K562 (cell line): Measurements from ENCODE around the gene PMM1. TPM values are rescaled to one million over a fixed set of nuclear protein-coding genes. Genes with fewer than 3 reads are reported as not detected.

Experiments
- BCOR ChIP-seq: fragments of 450-650 bp; IDR thresholded peaks from 2 replicates; pipeline ENCODE4 v1.6.1; 2016
- CBFA2T2 ChIP-seq: fragments of 450-650 bp; conservative IDR thresholded peaks from 2 replicates; pipeline ENCODE4 v1.6.1; 2017; ENCODE audit warnings: mild to moderate bottlenecking
- HMBOX1 ChIP-seq: sonication (generic); IDR thresholded peaks from 2 replicates; pipeline ENCODE4 v1.6.1; 2016
- KHSRP ChIP-seq: fragments of 450-650 bp; IDR thresholded peaks from 2 replicates; pipeline ENCODE4 v1.6.1; 2017
- MBD2 ChIP-seq: sonication (generic); IDR thresholded peaks from 2 replicates; pipeline ENCODE4 v1.6.1; 2016; ENCODE audit warnings: low read depth, borderline replicate concordance
- MXI1 ChIP-seq: IDR thresholded peaks from 2 replicates; pipeline ENCODE4 v1.6.1; 2011; ENCODE audit warnings: low read depth, mild to moderate bottlenecking, improper control_type of control experiment, low read length
- MYNN ChIP-seq, 2 experiments: sonication (generic); formaldehyde crosslinking in 1 of 2; IDR thresholded peaks; 2 replicates each; pipeline versions ENCODE4 v1.5.0 to v1.6.1; 2016 to 2020; ENCODE audit warnings: antibody characterized with exemption in 1 of 2, missing genetic modification reagents in 1 of 2
- POLR2G ChIP-seq: fragments of 200-400 bp; formaldehyde crosslinking; IDR thresholded peaks from 2 replicates; pipeline ENCODE4 v1.6.1; 2017; ENCODE audit warnings: low read depth, mild to moderate bottlenecking, antibody characterized with exemption, low read length, moderate library complexity
- RAD21 ChIP-seq, 2 experiments: fragments of 250-450 bp in 1 of 2; fragments of 450-650 bp in 1 of 2; sonication (Bioruptor Pico) in 1 of 2; formaldehyde crosslinking in 1 of 2; IDR thresholded peaks in 1 of 2; conservative IDR thresholded peaks in 1 of 2; 2 replicates each; pipeline versions ENCODE4 v1.4.0 to v1.8.0; 2020 to 2022; ENCODE audit warnings: mild to moderate bottlenecking in 2 of 2, moderate library complexity in 1 of 2
- SMC3 ChIP-seq: conservative IDR thresholded peaks from 2 replicates; pipeline ENCODE4 v1.6.1; 2011; ENCODE audit warnings: low read depth, low read length, improper control_type of control experiment; ENCODE audit not compliant: insufficient read depth
- TBP ChIP-seq: optimal IDR thresholded peaks from 2 replicates; pipeline ENCODE3; 2011; ENCODE audit warnings: low read depth, low read length, improper control_type of control experiment
- TCF3 ChIP-seq: sonication (generic); formaldehyde crosslinking; IDR thresholded peaks from 2 replicates; pipeline ENCODE4 v1.4.0; 2020; ENCODE audit warnings: mild to moderate bottlenecking, missing genetic modification reagents
- ZBTB43 ChIP-seq: sonication (generic); formaldehyde crosslinking; IDR thresholded peaks from 2 replicates; pipeline ENCODE4 v1.8.0; 2023; ENCODE audit warnings: mild to moderate bottlenecking, missing genetic modification reagents
- ZNF146 ChIP-seq: IDR thresholded peaks from one replicate; pipeline ENCODE4 v1.6.1; 2018; ENCODE audit warnings: missing compliant biosample characterization; ENCODE audit not compliant: unreplicated experiment
- ZNF197 ChIP-seq: fragments of 200-800 bp; sonication (Bioruptor generic); IDR thresholded peaks from 2 replicates; pipeline ENCODE4 v1.6.1; 2016; ENCODE audit warnings: low read depth, missing genetic modification characterization, missing compliant biosample characterization
- polyA plus RNA-seq, 8 experiments: library from polyadenylated mRNA; depleted of rRNA in 4 of 8; stranded (reverse) in 5 of 8; unstranded in 3 of 8; fragments of >200 nt; fragmentation: Nextera tagmentation in 2 of 8; fragmentation: Illumina TruSeq in 1 of 8; extraction: Ambion mirVana in 2 of 8; extraction: Trizol in 1 of 8; gene quantifications; 2 replicates each; pipeline versions ENCODE4 v1.2.1 to v1.2.3, GENCODE V29; 2011 to 2014; ENCODE audit warnings: inconsistent platforms in 1 of 8, missing spikeins in 1 of 8
- total RNA-seq, 7 experiments: library from RNA; depleted of rRNA in 6 of 7; stranded (reverse); fragments of >200 nt in 6 of 7; fragmentation: Illumina TruSeq in 2 of 7; extraction: Trizol in 2 of 7; gene quantifications; 2 replicates each; pipeline versions ENCODE4 v1.2.1 to v1.2.3, GENCODE V29; 2011 to 2021; ENCODE audit warnings: low replicate concordance in 1 of 7
- TF ChIP-seq, protein P1 (sequence below), 2 experiments: IDR thresholded peaks in 1 of 2; conservative IDR thresholded peaks in 1 of 2; 2 replicates each; pipeline ENCODE4 v1.6.1; 2016; ENCODE audit warnings: low read depth in 2 of 2, mild to moderate bottlenecking in 1 of 2, missing compliant biosample characterization in 1 of 2, missing genetic modification characterization in 1 of 2, moderate library complexity in 1 of 2
- TF ChIP-seq, protein P2 (sequence below), 3 experiments: IDR thresholded peaks in 2 of 3; conservative IDR thresholded peaks in 1 of 3; 2 replicates each; pipeline ENCODE4 v1.5.1; 2011 to 2012; ENCODE audit warnings: low read length in 3 of 3, mild to moderate bottlenecking in 3 of 3, control low read depth in 2 of 3, improper control_type of control experiment in 1 of 3, inconsistent platforms in 1 of 3, low read depth in 1 of 3, mixed read lengths in 1 of 3, moderate library complexity in 1 of 3; ENCODE audit not compliant: insufficient read depth in 2 of 3
- TF ChIP-seq, protein P3 (sequence below): fragments of 450-650 bp; conservative IDR thresholded peaks from 2 replicates; pipeline ENCODE4 v1.6.1; 2016; ENCODE audit warnings: missing genetic modification characterization, low read depth, mild to moderate bottlenecking, missing compliant biosample characterization, moderate library complexity

Gene PMM1
- total and polyA plus RNA-seq, 9 of the 15 experiments (the other 6 are each of a cell fraction or from before 2014, with no cell fraction given): 10.2 to 31.7 (median 20.3) TPM

- TF ChIP-seq, protein P1, sequence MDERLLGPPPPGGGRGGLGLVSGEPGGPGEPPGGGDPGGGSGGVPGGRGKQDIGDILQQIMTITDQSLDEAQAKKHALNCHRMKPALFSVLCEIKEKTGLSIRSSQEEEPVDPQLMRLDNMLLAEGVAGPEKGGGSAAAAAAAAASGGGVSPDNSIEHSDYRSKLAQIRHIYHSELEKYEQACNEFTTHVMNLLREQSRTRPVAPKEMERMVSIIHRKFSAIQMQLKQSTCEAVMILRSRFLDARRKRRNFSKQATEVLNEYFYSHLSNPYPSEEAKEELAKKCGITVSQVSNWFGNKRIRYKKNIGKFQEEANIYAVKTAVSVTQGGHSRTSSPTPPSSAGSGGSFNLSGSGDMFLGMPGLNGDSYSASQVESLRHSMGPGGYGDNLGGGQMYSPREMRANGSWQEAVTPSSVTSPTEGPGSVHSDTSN (CRISPR knock-in tag; IDR thresholded peaks at IDR 0.05; ENCODE audit: low read depth): no peak
- TF ChIP-seq, protein P1 (tag; conservative IDR thresholded peaks at IDR 0.05; ENCODE audit: low read depth): no peak
- 0 out of 2 replicates have a peak, but pooled peaks have one; percentile 40 for TF ChIP-seq MYNN (IDR thresholded peaks at IDR 0.05)
- no peak for TF ChIP-seq MYNN (CRISPR knock-in tag; IDR thresholded peaks at IDR 0.05)
- TF ChIP-seq, protein P2, sequence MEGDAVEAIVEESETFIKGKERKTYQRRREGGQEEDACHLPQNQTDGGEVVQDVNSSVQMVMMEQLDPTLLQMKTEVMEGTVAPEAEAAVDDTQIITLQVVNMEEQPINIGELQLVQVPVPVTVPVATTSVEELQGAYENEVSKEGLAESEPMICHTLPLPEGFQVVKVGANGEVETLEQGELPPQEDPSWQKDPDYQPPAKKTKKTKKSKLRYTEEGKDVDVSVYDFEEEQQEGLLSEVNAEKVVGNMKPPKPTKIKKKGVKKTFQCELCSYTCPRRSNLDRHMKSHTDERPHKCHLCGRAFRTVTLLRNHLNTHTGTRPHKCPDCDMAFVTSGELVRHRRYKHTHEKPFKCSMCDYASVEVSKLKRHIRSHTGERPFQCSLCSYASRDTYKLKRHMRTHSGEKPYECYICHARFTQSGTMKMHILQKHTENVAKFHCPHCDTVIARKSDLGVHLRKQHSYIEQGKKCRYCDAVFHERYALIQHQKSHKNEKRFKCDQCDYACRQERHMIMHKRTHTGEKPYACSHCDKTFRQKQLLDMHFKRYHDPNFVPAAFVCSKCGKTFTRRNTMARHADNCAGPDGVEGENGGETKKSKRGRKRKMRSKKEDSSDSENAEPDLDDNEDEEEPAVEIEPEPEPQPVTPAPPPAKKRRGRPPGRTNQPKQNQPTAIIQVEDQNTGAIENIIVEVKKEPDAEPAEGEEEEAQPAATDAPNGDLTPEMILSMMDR (IDR thresholded peaks at IDR 0.05 in 2 of 3, conservative IDR thresholded peaks at IDR 0.05 in 1 of 3; ENCODE audit: insufficient read depth in 2 of 3, low read depth in 1 of 3, low read length in 3 of 3): peak; percentile 66 to 82 (median 67)
- TF ChIP-seq ZNF197 (CRISPR knock-in tag): no peak
- no peak for TF ChIP-seq ZNF146
- TF ChIP-seq MBD2: no peak
- TF ChIP-seq SMC3: 0 out of 2 replicates have a peak, but pooled peaks have one; percentile 21
- TF ChIP-seq CBFA2T2: no peak
- TF ChIP-seq KHSRP: 0 out of 2 replicates have a peak, but pooled peaks have one; percentile 18
- no peak for TF ChIP-seq TCF3
- peak; percentile 28 to 62; a peak in 3 of 4 replicates for TF ChIP-seq RAD21 (CRISPR knock-in tag; conservative IDR thresholded peaks at IDR 0.05 in 1 of 2, IDR thresholded peaks at IDR 0.05 in 1 of 2)
- TF ChIP-seq HMBOX1: no peak
- TF ChIP-seq, protein P3, sequence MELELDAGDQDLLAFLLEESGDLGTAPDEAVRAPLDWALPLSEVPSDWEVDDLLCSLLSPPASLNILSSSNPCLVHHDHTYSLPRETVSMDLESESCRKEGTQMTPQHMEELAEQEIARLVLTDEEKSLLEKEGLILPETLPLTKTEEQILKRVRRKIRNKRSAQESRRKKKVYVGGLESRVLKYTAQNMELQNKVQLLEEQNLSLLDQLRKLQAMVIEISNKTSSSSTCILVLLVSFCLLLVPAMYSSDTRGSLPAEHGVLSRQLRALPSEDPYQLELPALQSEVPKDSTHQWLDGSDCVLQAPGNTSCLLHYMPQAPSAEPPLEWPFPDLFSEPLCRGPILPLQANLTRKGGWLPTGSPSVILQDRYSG (tag): 0 out of 2 replicates have a peak, but pooled peaks have one; percentile 38
- no peak for TF ChIP-seq ZBTB43
- TF ChIP-seq BCOR: no peak
- TF ChIP-seq POLR2G: peak; percentile 88
- peak; percentile 57; the same call in 1 of the 2 replicates for TF ChIP-seq MXI1
- no peak for TF ChIP-seq TBP
Observed at GRCh38 chr22:41543854-41544670, 45.6 kb downstream of the PMM1 start, which contains the start of gene POLR3H (continued).
